Activated CD8-positive, alpha-beta memory T cell treated with anti-CD3 and anti-CD28 coated beads, Interleukin-2, amount 50 U/mL, for 1 hour (primary cell): ENCODE measurements around the gene SLC37A1.
"Not testable (repeated sequence)": the region's sequence is repeated elsewhere in the genome, so short reads cannot be mapped to it uniquely, and the experiment has no call there.

Experiments used
- DNase-seq: peaks from one replicate; pipeline ENCODE4 v3.0.0-alpha.2; 2020; ENCODE audit errors: extremely low read depth

Gene SLC37A1

GRCh38 chr21:42592156-42592820 lies 78.6 kb downstream of the SLC37A1 start:
- DNase-seq, result no peak

- DNase-seq, result no peak
These were observed 79.6 kb downstream of the SLC37A1 start for GRCh38 chr21:42593007-42593814.

- no peak for DNase-seq
These were observed 81.1 kb downstream of the SLC37A1 start for GRCh38 chr21:42594616-42595282.

GRCh38 chr21:42595283-42596187 lies 81.9 kb downstream of the SLC37A1 start:
- DNase-seq, result no peak

- no peak for DNase-seq
These were observed 83.0 kb downstream of the SLC37A1 start for GRCh38 chr21:42596657-42597056.

GRCh38 chr21:42597487-42598158 lies 84.0 kb downstream of the SLC37A1 start:
- no peak for DNase-seq

DNA sequence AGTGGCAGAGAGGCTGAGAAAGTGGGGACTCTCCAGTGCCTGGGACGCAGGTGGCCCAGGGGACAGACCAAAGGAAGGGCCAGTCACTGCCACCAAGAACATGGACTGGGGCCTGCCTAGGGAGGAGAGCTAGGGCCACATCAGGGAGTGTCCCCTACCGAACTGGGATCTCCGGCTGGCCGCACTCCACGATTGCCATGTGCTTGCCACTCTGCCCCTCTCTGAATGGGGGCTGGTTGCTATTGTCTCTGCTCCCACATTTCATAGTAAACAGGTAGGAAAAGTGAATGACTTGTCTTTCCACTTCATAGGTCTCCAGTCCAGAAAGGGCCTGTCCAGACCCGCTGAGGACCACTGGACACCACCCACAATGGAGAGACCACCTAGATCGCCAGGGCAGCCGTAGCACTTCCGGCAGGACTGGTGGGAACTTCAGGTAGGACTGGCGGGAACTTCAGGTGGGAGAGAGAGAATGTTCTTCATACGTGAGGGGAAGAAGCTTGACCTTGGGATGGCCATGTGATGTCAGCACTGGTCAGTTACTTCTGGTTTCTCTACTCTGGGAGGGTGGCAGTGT lies 84.6 kb downstream of the SLC37A1 start:
- DNase-seq, result no peak

GRCh38 chr21:42599486-42599885 lies 85.8 kb downstream of the SLC37A1 start:
- DNase-seq, result no peak

DNA sequence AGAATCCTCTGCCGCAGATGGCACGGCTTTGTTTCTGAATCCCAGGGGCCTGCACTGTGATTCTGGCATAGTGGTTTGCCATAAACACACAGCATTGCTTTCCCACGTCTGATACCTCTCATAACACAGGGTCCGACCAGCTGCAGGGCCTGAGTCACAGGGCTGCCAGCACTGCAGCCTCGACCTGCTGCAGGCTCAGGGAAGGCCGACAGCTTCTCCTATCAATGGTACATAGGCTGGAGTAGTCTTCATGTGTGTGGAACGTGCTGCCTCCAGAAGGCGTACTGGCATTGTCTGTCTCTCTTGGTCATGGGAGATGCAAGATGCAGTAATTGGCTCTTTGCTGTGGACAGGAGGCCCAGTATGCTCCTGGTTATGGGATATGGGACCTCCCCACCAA lies 86.3 kb downstream of the SLC37A1 start:
- DNase-seq, result no peak

DNA sequence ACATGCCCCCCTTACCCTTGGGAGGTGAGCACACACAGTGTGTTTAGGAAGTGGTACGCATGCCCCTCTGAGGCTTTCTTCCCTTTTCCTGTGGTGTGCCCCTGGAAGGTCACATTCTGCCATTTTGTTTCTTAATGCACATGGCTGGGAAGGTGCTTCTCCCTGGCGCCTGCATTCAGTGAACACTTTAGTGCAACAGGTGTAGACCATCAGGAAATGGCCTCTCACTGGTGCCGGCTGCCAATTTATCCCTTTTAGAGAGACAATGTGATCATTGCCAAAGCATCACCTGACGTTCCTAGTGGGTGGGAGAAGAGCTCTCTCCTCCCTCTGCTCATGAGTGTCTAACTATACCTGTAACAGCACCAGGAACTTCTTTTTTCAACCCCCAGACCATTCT lies 88.0 kb downstream of the SLC37A1 start:
- DNase-seq, result no peak

DNA sequence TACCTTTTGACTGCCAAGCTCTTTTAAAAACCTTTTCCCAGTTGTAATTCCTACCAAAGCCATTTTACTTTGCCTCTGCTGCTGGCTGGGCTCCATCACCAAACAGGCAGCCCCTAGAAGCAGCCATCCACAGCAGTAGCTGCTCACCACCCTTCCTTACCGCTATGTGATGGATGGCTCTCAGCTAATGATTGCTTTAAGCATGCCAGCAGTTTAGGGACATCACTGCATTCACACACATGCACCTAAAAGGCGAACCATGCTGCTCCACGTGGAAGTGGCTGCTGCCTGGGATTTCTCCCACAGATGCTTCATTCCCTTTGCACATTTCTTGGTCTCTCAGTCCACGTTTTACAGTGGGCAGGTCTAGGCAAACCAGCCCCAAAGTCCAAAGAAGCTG lies 93.5 kb downstream of the SLC37A1 start:
- DNase-seq, result no peak

DNA sequence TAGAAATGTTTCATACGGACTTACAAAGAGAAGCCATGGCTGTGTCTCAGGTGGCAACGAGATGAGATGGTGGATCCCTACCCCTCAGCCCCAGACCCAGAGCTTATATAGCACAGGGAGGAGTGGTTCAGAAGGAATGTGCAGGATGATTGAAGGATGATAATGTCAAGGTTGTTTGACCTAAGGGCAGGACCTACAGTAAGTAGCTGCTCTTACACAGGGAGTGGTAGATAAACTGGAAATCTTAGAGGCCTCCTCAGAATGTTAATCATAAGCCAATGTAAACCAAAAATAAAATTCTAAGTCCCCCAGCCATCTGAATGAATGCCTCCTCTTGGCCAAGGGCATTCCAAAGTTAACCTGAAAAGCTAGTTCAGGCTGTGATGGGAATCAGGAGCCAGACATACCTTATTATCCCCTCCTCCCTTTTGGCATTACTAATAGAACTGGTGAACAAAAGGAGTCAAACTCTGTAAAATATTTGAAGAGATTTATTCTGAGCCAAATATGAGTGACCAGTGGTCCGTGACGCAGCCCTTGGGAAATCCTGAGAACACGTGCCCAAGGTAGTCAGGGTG lies 94.0 kb downstream of the SLC37A1 start:
- no peak for DNase-seq

DNA sequence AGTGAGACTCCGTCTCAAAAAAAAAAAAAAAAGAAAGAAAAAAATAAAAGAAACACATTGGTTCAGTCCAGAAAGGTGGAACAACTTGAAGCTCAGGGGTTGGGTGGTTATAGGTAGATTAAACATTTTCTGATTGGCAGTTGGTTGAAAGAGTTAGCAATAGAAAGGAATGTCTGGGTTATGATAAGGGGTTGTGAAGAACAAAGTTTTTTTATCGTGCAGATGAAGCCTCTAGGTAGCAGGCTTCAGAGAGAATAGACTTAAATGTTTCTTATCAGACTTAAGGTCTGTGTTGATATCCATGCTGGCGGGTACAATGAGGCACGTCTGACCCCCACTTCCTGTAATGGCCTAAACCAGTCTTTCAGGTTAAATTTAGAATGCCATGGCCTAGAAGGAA lies 94.8 kb downstream of the SLC37A1 start:
- no peak for DNase-seq

DNA sequence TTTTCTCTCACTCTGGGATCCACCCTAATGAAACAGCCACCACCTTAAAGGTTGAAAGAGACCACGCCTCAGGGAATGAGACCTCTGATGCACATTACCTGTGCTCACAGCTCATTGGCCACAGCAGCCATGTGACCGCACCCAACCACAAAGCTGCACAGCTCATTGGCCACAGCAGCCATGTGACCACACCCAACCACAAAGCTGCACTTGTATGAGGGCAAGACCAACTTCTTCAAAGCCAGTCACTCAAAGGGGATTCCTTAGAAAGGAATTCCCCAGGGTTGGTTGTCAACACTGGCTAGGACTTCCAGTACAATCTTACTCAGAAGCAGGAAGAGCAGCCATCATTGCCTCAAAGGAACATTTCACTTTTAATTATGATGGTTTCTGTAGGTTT lies 96.2 kb downstream of the SLC37A1 start:
- no peak for DNase-seq

GRCh38 chr21:42611852-42612251 lies 98.2 kb downstream of the SLC37A1 start:
- DNase-seq, result no peak

GRCh38 chr21:42612390-42612789 lies 98.7 kb downstream of the SLC37A1 start:
- no peak for DNase-seq

GRCh38 chr21:42613756-42614155 lies 100.1 kb downstream of the SLC37A1 start:
- DNase-seq, result no peak

DNA sequence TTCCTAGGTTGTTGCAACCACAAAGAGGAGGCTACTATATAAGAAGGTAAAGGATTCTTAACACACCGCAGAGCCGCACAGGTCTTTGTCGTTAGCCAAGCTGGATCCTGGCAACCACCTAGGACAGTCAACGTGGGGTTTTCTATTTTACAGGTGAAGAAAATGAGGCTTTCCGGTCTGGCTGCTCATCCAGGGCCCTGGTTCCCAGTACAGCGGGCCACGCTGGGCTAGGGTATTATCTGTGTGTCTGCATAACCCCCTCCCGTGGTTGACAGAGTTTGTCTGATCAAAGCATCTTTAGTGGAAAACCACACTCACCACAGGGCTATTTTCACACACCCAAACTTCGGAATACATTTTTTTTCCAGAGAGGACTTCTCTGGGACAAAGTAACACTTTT lies 100.7 kb downstream of the SLC37A1 start:
- no peak for DNase-seq

- DNase-seq, result no peak
These were observed 101.2 kb downstream of the SLC37A1 start for GRCh38 chr21:42614811-42615351.

GRCh38 chr21:42615377-42615776 lies 101.7 kb downstream of the SLC37A1 start:
- not testable (repeated sequence) for DNase-seq
